Measurements from ENCODE around the gene TRERF1.

TRERF1 gene

GRCh38 chr6:42390228-42390934 is 61.3 kb downstream of the TRERF1 start:
- no peak for DNase-seq

GRCh38 chr6:42389736-42390135 is 62.0 kb downstream of the TRERF1 start:
- no peak for DNase-seq

- no peak for DNase-seq
Observed at GRCh38 chr6:42388046-42388445, 63.7 kb downstream of the TRERF1 start.

- no peak for DNase-seq
Observed at GRCh38 chr6:42387336-42387735, 64.4 kb downstream of the TRERF1 start.

GRCh38 chr6:42385339-42385738 is 66.4 kb downstream of the TRERF1 start:
- no peak for DNase-seq

- no peak for DNase-seq
Observed at GRCh38 chr6:42383421-42384205, 68.1 kb downstream of the TRERF1 start.

- no peak for DNase-seq
Observed at GRCh38 chr6:42381850-42382249, 69.9 kb downstream of the TRERF1 start.

GRCh38 chr6:42380228-42380979 is 71.3 kb downstream of the TRERF1 start:
- no peak for DNase-seq

GRCh38 chr6:42378536-42378935 is 73.2 kb downstream of the TRERF1 start:
- peak; percentile 5 for DNase-seq

- DNase-seq = no peak
Observed at GRCh38 chr6:42378125-42378524, 73.6 kb downstream of the TRERF1 start.

- DNase-seq = no peak
Observed at GRCh38 chr6:42375007-42375635, 76.6 kb downstream of the TRERF1 start.

- no peak for DNase-seq
Observed at GRCh38 chr6:42374018-42374669, 77.6 kb downstream of the TRERF1 start.

- no peak for DNase-seq
Observed at GRCh38 chr6:42372699-42373098, 79.0 kb downstream of the TRERF1 start.

- DNase-seq = no peak
Observed at GRCh38 chr6:42370323-42370985, 81.3 kb downstream of the TRERF1 start.

GRCh38 chr6:42369568-42369967 is 82.2 kb downstream of the TRERF1 start:
- no peak for DNase-seq

- DNase-seq = no peak
Observed at GRCh38 chr6:42368181-42368580, 83.5 kb downstream of the TRERF1 start.

- no peak for DNase-seq
Observed at GRCh38 chr6:42367353-42368011, 84.2 kb downstream of the TRERF1 start.

- no peak for DNase-seq
Observed at GRCh38 chr6:42366999-42367352, 84.8 kb downstream of the TRERF1 start.

GRCh38 chr6:42366011-42366705 is 85.6 kb downstream of the TRERF1 start:
- no peak for DNase-seq

GRCh38 chr6:42365021-42365420 is 86.7 kb downstream of the TRERF1 start:
- DNase-seq = no peak

Measured in midbrain (tissue), 1 donor.